GM21526 (cell line): Measurements from ENCODE around the gene NDST1.

Experiments
- ATAC-seq: cut with Tn5 transposase; IDR thresholded peaks from one replicate; pipeline ENCODE4 v1.9.1; 2021; ENCODE audit warnings: moderate library complexity; ENCODE audit not compliant: unreplicated experiment, low FRiP score

NDST1 gene

DNA sequence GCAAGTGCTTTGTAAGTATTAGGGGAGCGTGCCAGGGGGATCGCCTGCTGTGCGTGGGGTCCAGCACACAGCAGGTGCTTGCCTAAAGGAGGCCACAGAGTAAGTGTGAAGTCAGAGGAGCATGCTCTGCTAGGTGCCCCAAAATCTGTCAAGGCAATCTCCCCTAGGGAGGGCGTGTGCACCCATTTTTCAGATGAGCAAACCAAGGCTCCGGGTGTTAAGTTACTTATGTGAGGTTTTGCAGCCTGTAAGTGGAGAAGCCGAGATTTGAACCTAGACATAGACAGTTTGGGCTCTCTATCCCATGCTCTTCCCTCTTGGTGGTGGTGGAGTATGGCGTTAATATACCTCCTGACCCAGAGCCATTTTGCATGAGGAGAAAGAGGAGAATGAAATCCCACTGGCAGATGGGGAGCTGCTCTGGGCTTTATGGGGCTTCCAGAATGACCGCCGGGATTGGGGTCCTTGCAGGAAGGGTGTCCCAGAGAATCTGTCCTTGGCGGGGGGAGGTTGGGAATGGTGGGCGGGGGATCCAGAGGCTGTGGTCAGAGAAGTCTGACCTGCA, 14.1 kb downstream of the NDST1 start:
- ATAC-seq: no peak

DNA sequence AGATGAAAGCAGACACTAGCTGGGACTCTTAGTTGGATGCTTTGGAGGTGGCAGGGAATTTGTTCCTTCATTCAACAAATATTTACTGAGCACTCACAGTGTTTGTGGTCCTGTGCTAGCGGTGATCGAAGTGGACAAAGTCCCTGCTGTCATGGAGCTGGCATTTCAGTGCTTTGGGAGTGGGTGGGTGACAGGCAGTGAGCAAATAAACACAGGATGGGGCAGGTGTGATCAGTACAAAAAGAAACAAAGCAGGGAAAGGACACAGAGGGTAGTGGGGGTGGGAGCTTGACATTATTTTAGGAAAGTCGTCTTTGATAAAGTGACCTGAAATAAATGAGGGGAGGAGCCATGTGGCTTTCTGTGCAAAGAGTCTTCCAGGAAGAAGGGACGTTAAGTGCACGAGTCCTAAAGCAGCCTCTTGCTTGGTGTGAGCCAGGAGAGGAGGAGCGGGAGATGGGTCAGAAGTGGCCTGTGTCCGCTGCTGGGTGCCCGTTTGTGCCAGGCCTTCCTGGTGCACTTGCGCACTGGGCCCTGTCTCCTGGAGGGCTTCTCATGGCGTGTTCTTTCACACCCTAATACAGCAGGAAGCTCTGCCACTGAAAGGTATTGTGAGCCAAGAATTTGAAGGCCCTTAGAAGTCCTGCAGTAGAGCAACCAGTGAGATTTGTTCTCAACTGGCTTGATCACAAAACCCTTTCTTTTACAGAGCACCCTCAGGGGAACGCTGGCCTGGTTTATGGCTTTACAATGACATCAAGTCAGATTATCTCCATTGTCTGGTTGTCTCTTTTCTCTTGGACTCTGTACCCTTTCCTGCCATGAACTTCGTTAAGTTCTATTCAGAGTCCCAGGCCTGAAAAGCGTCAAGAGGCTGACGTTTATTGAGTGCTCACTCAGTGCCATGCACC, 14.8 kb downstream of the NDST1 start:
- no peak for ATAC-seq

DNA sequence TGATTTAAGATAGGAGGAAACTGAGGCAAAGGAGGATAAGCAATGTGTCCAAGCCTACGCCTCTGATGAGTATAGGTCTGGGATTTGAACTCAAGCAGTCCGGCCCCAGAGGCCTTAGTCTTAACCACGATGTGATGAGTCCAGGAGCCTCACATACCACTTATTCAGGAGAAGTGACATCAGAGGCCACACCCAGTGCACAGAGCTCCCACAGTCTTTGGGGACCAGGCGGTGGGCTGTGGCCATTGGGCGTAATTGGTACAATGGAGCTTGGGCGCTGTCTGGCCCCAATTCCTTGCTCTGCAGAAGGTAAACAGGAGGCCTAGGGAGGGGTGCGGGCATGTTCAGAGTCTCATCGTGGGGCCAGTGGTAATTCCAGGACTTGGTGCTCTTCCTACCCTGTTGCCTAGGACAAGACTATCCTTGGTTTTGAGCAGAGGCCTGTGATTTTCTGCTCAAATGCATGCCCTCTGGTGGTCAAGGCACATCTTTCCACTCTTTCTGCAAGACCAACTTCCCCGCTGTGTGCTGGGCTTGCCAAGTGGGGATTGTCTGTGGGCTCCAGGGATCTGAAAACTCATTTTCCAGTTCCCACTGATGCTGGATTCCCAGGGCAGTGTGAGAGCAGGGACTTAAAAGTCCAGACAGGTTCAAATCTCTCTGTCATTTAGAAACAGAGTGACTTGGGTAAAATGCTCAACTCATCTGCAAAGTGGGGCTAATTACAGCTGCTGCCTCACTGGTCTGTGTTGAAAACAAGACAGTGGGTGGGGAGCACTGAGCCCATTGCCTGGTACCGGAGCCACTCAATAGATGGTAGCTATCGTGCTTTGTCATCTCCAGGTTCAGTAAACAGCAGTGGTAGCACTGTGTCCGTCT, 15.8 kb downstream of the NDST1 start:
- ATAC-seq: no peak

DNA sequence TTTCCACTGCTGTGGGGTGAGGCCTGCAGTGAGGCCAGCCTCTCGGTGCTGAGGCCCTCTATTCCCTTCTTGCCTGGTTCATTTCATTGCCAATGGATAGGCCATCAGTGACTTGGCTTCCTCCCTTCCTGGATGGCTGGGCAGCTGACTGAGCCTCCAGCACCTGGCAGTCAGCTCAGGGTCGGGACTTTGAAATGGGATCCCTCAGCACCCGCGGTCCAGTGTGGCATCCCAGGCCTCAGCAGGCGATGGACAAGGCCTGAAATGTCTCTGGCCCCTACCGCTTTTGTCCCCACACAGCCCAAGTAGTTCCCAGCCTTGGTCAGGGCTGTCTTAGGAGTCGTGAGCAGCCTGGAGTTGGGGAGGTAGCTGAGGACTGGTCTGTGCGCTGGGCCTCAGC, 17.2 kb downstream of the NDST1 start:
- ATAC-seq: no peak

DNA sequence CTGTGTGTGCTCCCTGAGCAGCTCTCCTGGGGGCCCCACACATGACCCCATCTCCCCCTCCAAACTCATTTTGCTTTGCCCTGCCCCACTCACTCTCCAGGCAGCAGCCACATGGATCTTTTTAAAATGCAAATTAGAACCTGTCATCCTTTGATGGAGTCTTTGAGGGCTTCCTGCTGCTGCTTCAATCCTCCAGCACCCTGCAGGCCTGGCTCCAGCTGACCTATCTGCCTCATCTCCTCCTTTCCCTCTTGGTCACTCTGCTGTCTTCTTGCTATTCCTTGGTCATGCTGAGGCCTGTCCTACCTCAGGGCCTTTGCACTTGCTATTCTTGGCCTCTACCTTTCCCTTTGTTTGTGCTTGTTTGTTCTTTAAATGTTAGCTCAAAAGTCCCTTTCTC, 17.9 kb downstream of the NDST1 start:
- no peak for ATAC-seq

DNA sequence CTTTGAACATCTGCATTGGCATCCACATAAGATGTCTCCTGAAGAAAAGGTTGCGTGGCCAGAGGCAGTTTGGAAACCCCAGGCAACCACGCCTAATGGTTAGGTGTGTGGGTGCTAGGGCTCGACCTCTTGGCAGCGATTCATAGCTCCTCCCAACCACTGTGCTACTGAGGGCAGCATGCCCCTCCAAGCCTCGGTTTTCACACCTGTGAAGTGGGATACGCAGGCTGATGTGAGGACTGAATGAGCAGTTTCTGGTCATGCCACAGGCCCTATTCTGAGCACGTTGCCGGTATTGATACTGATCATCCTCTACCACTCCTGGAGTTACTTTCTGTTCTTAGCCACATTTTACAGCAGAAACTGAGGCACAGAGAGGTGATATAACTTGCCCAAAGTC, 19.1 kb downstream of the NDST1 start:
- no peak for ATAC-seq

DNA sequence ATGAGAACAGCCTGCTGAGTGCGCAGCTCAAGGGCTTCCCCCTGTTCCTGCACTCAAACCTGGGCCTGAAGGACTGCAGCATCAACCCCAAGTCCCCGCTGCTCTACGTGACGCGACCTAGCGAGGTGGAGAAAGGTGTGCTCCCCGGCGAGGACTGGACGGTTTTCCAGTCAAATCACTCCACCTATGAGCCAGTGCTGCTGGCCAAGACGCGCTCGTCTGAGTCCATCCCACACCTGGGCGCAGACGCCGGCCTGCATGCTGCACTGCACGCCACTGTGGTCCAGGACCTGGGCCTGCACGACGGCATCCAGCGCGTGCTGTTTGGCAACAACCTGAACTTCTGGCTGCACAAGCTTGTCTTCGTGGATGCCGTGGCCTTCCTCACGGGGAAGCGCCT, 19.9 kb downstream of the NDST1 start:
- ATAC-seq: no peak

DNA sequence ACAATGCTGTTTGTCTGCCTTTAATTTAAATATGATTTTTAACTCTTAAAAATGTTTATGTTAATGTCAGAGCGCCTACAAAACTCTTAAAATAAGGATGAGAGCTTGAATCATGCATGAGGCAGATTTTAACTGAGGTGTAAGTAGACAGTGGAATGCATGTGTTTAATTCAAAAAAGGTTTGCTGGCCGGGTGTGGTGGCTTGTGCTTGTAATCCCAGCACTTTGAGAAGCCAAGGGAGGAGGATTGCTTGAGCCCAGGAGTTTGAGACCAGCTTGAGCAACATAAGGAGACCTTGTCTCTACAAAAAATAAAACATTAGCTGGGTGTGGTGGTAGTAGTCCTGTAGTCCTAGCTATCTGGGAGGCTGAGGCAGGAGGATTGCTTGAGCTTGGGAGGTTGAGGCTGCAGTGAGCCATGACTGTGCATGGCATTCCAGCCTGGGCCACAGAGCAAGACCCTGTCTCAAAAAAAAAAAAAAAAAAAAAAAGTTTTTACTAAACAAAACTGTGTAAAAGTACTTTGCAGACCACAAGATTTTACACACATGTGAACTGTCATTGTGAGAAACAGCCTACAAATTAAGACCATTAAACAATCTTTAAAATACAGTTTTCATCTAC, 21.1 kb downstream of the NDST1 start:
- no peak for ATAC-seq

DNA sequence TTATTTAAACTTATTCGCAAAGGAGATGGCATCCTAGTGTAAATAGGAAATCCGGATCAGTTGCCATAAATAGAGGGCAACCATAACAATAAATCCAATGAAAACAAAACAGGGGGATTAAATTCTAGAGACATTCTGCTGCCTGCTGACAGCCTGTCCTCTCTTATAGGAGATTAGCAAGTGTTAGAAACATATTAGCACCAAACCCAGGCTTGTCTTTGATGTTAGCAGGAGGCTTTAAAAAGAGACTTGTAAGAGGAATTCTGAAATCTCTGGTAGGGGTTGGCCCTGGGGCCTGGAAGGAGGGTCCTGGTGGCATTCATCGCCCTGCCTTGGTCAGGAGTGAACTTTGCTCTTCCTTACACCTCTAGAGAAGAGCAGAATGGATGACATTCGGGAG, 21.6 kb downstream of the NDST1 start:
- no peak for ATAC-seq

DNA sequence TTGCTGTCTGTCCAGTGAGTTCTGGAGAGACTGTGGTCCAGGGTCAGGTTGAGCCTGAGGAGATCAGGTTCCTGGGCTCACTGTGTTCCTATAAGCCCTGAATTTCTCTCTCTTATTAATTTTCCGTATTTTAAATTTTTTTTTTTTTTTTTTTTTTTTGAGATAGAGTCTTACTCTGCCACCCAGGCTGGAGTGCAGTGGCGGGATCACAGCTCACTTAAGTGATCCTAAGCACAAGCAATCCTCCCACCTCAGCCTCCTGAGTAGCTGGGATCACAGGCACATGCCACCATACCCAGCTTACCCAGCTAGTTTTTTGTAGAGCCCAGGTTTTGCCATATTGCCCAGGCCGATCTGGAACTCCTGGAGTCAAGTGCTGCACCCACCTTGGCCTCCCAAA, 22.5 kb downstream of the NDST1 start:
- ATAC-seq: no peak

DNA sequence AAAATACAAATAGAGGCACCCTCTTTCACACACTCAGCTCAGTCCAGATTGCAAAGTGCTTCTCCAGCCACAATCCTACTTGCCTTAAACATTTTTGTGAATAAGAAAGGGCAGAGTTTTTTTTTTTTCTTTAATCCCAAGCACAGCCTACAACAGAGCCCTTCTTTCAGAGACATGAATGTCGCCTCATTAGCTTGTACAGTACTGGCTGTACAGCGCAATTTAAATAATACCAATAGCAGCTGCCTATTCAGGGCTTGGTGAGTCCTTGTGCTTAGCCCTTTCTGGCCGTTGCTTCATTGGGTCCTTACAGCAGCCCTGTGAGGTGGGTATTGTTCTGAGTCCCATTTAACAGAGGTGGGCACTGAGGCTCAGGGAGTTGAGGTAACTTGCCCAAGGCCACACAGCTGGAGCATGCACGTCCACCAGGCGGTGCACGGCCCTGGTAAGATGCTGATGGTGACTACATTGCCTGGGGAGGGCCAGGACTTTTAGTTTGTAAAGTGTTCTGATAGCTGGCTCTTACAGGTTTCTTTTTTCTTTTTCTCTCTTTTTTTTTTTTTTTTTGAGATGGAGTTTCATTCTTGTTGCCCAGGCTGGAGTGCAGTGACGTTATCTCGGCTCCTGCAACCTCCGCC, 23.1 kb downstream of the NDST1 start:
- ATAC-seq: no peak

DNA sequence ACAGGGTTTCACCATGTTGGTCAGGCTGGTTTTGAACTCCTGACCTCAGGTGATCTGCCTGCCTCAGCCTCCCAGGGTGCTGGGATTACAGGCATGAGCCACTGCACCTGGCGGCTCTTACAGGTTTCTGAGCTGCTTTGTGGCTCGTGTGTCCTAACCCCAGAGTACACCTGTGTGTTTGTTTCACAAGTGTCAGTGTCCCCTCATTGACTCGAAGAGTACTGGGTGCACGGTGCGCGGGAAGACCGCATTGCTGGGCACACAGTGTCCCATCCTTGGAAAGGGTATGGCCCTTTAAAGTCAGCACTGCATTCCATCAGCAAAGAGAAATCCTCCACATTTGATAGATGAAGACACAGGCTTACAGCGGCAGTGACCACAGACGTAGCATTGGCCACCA, 23.8 kb downstream of the NDST1 start:
- no peak for ATAC-seq

DNA sequence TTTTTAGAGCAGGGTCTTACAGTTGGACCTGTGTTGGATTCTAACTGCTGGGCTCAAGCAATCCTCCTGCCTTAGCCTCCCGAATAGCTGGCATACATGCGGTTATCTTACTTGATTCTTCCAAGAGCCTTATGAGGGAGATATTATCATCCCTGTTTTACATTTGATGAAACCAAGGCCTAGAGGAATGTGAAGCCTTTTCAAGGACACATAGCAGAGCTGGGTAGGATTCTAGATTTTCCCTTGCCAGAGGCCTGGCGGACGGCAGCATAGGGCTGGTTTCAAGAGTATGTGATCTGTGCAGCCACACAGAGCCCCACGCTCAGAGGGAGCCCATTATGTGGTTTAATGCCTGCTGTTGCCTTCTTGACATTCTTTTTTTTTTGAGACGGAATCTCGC, 24.2 kb downstream of the NDST1 start:
- no peak for ATAC-seq

DNA sequence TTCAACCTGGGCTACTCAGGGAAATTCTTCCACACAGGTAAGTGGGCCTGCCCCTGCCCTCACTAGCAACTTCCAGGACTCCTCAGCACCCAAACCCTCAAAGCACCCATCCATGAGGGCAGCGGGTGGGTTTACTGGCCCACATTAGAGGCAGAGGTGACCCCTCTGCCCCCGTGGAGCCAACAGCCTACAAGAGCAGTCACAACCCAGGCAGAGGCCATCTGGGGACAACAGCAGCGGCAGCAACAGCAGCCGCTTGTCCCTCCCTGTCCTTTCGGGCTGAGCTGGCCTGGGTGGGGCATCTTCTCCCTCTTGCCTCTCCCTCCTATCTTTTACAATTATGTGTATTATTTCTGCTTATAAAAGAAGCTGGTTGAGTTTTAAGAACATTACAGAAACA, 25.1 kb downstream of the NDST1 start:
- ATAC-seq: no peak

DNA sequence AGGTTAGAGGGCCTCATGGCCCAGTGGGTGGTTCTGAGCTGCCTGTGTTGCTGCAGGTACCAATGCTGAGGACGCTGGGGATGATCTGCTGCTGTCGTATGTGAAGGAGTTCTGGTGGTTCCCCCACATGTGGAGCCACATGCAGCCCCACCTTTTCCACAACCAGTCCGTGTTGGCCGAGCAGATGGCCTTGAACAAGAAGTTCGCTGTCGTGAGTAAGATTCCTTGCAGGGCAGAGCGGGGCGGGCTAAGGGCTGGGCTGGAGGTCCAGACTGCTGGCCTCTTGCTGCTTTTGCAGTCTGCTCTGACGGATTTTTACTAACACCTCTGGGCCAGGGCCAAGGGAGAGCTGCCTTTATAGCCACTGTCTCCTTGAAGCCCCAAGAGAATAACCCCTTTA, 26.9 kb downstream of the NDST1 start:
- no peak for ATAC-seq

DNA sequence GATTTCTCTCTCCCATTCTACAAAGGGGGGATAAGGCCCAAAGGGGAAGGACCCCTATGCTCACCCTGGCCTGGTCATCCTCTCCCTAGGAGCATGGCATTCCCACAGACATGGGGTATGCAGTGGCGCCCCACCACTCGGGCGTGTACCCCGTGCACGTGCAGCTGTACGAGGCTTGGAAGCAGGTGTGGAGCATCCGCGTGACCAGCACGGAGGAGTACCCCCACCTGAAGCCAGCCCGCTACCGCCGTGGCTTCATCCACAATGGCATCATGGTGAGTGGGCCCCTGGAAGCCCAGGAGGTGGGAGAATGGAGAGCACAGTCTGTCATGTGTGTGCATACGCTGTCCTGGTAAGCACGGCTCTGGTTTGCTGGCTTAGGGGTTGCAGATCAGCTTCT, 27.7 kb downstream of the NDST1 start:
- no peak for ATAC-seq

DNA sequence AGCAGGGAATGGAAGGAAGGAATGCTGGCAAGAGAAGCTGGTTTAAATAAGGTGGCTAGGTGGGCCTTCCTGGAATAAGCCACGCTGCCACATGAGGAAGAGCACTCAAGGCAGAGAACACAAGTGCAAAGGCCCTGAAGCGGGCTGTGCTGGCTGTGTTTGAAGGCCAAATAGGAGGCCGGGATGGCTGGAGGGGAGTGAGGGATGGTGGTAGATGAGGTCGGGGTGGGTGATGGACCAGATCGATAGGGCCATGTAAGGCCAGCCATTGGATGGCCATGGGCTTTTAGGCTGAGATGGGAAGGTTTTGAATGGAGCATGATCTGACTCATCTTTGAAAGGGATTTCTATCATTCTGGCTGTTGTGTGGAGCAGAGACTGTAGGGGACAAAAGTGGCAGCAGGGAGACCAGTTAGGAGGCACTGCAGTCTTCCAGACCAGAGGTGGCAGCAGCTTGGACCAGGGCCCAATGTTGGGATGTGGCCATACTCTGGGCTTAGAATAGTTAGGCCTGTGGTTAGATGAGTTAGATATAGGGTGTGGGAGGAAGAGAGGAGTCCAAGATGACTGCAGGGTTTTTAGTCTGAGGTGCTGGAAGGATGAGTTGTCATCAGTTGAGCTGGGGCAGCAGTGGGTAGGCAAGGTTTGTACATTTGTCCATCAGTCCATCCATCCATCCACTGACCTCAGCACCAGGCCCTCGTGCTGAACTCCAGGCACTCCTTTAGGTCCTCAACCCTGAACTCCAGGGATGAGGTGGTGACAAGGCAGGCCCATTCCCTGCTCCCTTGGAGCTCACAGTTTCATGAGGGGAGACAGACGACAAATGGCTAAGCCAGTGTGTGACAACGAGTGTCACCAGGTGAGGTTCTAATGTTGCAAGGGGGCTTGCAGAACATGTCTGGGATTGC, 30.3 kb downstream of the NDST1 start:
- ATAC-seq: no peak

DNA sequence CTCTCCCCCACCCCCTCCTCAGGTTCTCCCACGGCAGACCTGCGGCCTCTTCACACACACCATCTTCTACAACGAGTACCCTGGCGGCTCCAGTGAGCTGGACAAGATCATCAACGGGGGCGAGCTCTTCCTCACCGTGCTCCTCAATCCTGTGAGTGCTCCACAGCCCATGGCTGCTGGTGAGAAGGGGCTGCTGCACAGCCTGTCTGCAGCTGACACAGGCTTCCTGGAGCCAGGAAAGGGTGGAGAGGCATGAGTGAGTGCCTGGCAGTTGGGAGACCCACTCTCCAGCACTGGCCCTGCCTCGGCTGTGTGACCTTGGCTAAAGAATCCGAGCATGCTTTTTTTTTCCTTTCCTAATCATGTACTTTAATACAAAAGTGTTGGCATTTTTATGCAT, 31.3 kb downstream of the NDST1 start:
- ATAC-seq: no peak

DNA sequence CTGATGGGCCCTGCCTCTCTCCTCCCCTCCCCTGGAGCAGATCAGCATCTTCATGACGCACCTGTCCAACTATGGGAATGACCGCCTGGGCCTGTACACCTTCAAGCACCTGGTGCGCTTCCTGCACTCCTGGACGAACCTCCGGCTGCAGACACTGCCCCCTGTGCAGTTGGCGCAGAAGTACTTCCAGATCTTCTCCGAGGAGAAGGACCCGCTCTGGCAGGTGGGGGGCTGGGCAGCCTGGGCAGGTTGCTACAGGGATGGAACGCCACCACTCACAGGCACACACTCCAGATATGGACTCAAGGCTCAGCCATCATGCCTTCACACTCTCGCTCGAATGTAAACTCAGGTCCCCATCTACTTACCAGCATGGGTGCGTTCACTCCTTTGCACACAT, 32.1 kb downstream of the NDST1 start:
- ATAC-seq: no peak
